HCEC 1CT (cell line): ENCODE results near the gene HCLS1.
"Not testable (repeated sequence)": the region's sequence is repeated elsewhere in the genome, so short reads cannot be mapped to it uniquely, and the experiment has no call there.

Source experiments
- DNase-seq: peaks from one replicate; pipeline ENCODE4 v3.0.0-alpha.2; 2017

The HCLS1 gene

GRCh38 chr3:121594850-121595249 is 65.9 kb downstream of the HCLS1 start:
- DNase-seq, result no peak

DNA sequence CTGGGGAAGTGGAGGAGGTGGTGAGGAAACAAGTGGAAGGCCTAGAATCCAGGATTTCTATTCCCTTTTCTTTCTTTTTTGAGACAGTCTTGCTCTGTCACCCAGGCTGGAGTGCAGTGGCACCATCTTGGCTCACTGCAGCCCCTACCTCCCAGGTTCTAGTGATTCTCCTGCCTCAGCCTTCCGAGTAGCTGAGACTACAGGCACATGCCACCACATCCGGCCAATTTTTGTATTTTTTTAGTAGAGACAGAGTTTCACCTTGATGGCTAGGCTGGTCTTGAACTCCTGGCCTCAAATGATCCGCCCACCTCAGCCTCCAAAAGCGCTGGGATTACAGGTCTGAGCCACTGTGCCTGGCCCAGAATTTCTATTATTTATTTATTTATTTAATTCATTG is 66.9 kb downstream of the HCLS1 start:
- not testable (repeated sequence) for DNase-seq

DNA sequence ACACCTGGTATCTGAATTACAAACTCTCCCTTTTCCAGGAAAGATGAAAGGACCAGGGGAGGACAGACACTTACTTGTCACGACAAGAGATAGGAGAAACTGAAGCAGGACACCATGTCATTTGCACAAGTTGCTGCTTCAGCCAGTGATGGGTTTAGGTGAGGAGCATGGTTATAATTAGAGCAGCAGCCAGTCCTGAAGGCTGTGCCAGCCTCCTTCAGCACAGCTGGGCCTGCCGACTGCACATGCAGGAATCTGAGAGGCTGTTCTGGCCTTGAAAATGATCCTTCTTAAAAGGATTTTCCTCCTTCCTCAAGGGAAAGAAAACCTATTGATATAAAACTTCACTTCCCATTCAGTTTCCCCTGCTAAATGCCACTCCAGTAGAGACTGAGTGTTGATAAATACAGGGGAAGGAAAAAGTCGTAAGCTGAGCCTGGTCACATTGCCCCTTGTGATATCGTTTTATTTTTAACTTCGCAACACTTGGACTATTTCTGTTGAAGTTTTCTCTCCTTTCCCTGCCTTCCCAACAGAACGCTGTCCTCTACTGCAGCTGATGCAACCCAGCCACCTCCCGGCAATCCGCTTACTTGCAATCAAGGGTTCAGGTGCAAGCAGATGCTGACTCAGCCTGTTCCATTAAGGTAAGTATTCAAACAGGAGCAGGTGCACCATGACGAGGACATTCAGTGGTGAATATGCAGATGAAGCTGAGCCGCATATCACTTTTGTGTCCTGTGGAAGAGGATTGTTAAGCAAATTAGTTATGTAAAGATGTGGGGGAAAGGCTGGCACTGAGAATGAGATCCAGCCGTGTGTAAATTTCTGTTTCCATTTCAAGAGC is 67.6 kb downstream of the HCLS1 start, which contains the start of gene FBXO40:
Gene FBXO40 (plus strand): TSS at position 524 of the 847 bp plus-strand sequence. CDS start 27,197 bp downstream, outside the sequence.
- DNase-seq, result no peak

DNA sequence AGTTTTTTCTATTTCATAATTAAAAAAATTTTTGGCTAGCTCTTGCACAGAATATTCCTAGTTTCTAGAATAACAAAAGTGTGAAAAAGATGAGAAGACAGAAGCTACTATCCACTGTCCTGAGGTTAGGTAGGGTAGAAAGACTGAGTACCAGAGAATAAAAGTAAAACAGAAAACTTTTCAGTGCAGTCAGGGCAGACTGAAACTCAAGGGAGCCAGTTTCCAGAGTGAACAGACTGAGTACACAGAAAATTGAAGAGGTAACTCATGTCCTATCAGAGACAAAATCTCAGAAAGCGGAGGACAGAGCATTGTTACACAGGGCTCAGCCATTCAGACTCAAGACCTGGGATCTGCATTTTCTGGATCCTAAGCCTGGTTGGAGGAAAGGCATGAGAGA is 76.3 kb downstream of the HCLS1 start:
- no peak for DNase-seq

DNA sequence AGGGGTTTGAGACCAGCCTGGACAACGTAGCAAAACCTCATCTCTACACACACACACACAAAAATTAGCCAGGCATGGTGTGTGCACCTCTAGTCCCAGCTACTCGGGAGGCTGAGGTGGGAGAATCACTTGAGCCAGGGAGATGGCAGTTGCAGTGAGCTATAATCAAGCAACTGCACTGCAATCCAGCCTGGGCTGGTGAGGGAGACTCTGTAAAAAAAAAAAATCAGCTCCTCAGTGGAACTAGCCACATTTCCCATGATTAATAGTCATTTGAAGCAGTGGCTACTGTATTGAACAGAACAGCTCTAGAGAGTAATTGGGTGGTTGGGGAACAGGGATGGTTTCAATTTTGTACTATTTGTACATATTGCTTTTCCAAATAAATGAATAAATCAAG is 79.0 kb downstream of the HCLS1 start:
- no peak for DNase-seq
